ENCODE data around the gene ZSCAN12. TPM values are rescaled to one million over a fixed set of nuclear protein-coding genes. Genes with fewer than 3 reads are reported as not detected.

ZSCAN12 gene
- total and polyA plus RNA-seq, 10 of the 15 experiments (the other 5 are each of a cell fraction or from before 2014, with no cell fraction given), result 1.2 to 12.2 (median 7.4) TPM

GRCh38 chr6:28354688-28355554, 44.6 kb downstream of the ZSCAN12 start:
- Histone ChIP-seq H3K27ac (ENCODE audit: control insufficient read depth, insufficient read depth) (no peak overlapping the region), H3K4me3 (no peak overlapping the region), H3K27me3 (replicated peaks in 1 of 2; ENCODE audit: control insufficient read depth in 2 of 2, insufficient read depth in 2 of 2, low read length in 1 of 2) (no peaks in the 10 kb centered on the region), H3K79me2 (ENCODE audit: control insufficient read depth, insufficient read depth, low read length) (peaks cover 16% of the 10 kb centered on the region), H3K9me3 (replicated peaks; ENCODE audit: control insufficient read depth, insufficient read depth, low read length) (no peaks in the 10 kb centered on the region; the same call in 2 of the 3 replicates), H2AFZ (ENCODE audit: control insufficient read depth, low read depth, low read length) (no peak overlapping the region), H4K20me1 (ENCODE audit: control insufficient read depth, insufficient read depth) (no peaks in the 10 kb centered on the region), H3K4me2 (ENCODE audit: control insufficient read depth, insufficient read depth) (no peak overlapping the region; the same call in 1 of the 2 replicates), H3K9ac (ENCODE audit: control insufficient read depth, insufficient read depth, low read length) (no peak overlapping the region), H3K4me1 (ENCODE audit: control insufficient read depth, insufficient read depth, low read length) (peaks cover 3% of the 10 kb centered on the region; the same call in 1 of the 2 replicates), H3K36me3 (ENCODE audit: control insufficient read depth in 2 of 2, insufficient read depth in 2 of 2, low read length in 1 of 2) (no peaks in the 10 kb centered on the region)
- ATAC-seq (no peak; the same call in 2 of the 3 replicates), FAIRE-seq (no peak), DNase-seq (ENCODE audit: low read depth, low spot score) (no peak)
- TF ChIP-seq BMI1 (IDR thresholded peaks at IDR 0.05; ENCODE audit: borderline replicate concordance), result no peak
- TF ChIP-seq E2F8 (IDR thresholded peaks at IDR 0.05; ENCODE audit: low read depth, partially characterized antibody), result no peak
- no peak for TF ChIP-seq IKZF2 (IDR thresholded peaks at IDR 0.05)
- TF ChIP-seq ZNF24 (IDR thresholded peaks at IDR 0.05), result no peak
- TF ChIP-seq PBX3 (IDR thresholded peaks at IDR 0.05; ENCODE audit: insufficient replicate concordance, low read depth, low read length), result no peak
- TF ChIP-seq ZBTB33 (IDR thresholded peaks at IDR 0.05), result no peak
- TF ChIP-seq ATF3 (IDR thresholded peaks at IDR 0.05; ENCODE audit: borderline replicate concordance, extremely low read depth, low read depth, low read length), result no peak
- TF ChIP-seq USF1 (IDR thresholded peaks at IDR 0.05; ENCODE audit: borderline replicate concordance, extremely low read length, insufficient read depth, low read depth, low read length), result no peak
- ChIA-PET SMC1A (ENCODE audit: uncharacterized antibody, unreplicated experiment) (interaction anchor here (0.6 to 3.3 kb wide), 18 partner anchors 8 to 537 kb away, joined by 3 to 24 read pairs (median 6); partner anchors contain the start of genes PGBD1, ZKSCAN4, ZKSCAN8 and ZSCAN16), POLR2A (interaction anchor here (1.0 kb wide), 1 partner anchor 27 kb away, joined by 3 read pairs; no protein-coding TSS in a partner anchor), CTCF (interaction anchor here (0.8 to 5.3 kb wide), 34 partner anchors 8 to 536 kb away, joined by 3 to 50 read pairs (median 7); partner anchors contain the start of genes ZKSCAN4, ZKSCAN8, ZSCAN16 and ZSCAN26), RAD21 (ENCODE audit: unreplicated experiment) (interaction anchor here (0.8 to 2.5 kb wide), 26 partner anchors 8 to 1167 kb away, joined by 3 to 26 read pairs (median 4); partner anchors contain the start of genes PGBD1, ZKSCAN8, ZSCAN16 and ZSCAN26)
- no TSS peak for BruUV-seq (replicated peaks)
- WGBS (ENCODE audit: insufficient coverage, insufficient replicate concordance, low lambda C conversion rate, missing lambda C conversion rate), result 83% methylated on average over 10 of the region's 10 CpGs
- intact Hi-C loops (cut with micrococcal nuclease; ENCODE audit: unreplicated experiment) (loop anchor here (5.0 to 10.0 kb wide), 6 partner anchors 88 to 1190 kb away; partner anchors contain the start of genes ZSCAN26 and ZSCAN9), in situ Hi-C loops (cut with MboI) (loop anchor here (5.0 to 25.0 kb wide), 3 partner anchors 223 to 1193 kb away; no protein-coding TSS in a partner anchor)

All from GM12878 (cell line).